K562 (cell line): ENCODE data around the gene SND1. TPM values are rescaled to one million over a fixed set of nuclear protein-coding genes. Genes with fewer than 3 reads are reported as not detected.

Source experiments
- ATAC-seq: fragments of 200-7000 bp; cut with Tn5 transposase; 3 replicates; pipeline ENCODE4 v1.9.1; 2020; ENCODE audit warnings: moderate library complexity
- BruUV-seq: library from RNA; stranded (reverse); fragments of 400-500 nt; replicated peaks from 2 replicates; lab custom pipeline; 2021; lab: Mats Ljungman, UMichigan
- CTCF ChIA-PET: fragments of 300-600 bp; formaldehyde crosslinking; extraction: SDS; loops from one replicate; lab custom pipeline; 2021; ENCODE audit warnings: low intra/inter-chr PET ratio; lab: Yijun Ruan, JAX
- POLR2A ChIA-PET: fragments of 300-600, 350-650 bp; sonication (Branson Sonifier 250); formaldehyde crosslinking; extraction: SDS; loops from one replicate; lab custom pipeline; 2021; ENCODE audit warnings: antibody characterized with exemption, inconsistent platforms; lab: Yijun Ruan, JAX
- DNase-seq, 4 experiments: peaks; one replicate each; pipeline versions ENCODE4 v3.0.0 to v3.0.0-alpha.2; 2011 to 2018; ENCODE audit warnings: low spot score in 3 of 4, mixed read lengths in 3 of 4; ENCODE audit errors: extremely low read depth in 1 of 4
- FAIRE-seq: peaks from 2 replicates; lab custom pipeline; 2011; peaks lifted over from hg19 to GRCh38; lab: Jason Lieb, UNC
- H2AFZ ChIP-seq: 2 replicates; pipeline ENCODE4 v1.6.0; 2011; ENCODE audit warnings: low read depth, low read length, control low read depth, inconsistent platforms
- H3K27ac ChIP-seq: fragments of 200-600 bp; 3 replicates; pipeline ENCODE4 v1.8.0; 2011; ENCODE audit warnings: low read depth, mild to moderate bottlenecking, control low read depth, inconsistent platforms, low read length, moderate library complexity, mixed read lengths; ENCODE audit errors: extremely low read depth
- H3K27me3 ChIP-seq, 2 experiments: fragments of 300-600 bp in 1 of 2; 2 replicates in 1 of 2; 3 replicates in 1 of 2; pipeline versions ENCODE4 v1.6.0 to v1.8.0; 2011; ENCODE audit warnings: inconsistent platforms in 2 of 2, low read length in 2 of 2, mild to moderate bottlenecking in 1 of 2, mixed read lengths in 1 of 2, moderate library complexity in 1 of 2; ENCODE audit not compliant: control insufficient read depth in 2 of 2, insufficient read depth in 2 of 2
- H3K36me3 ChIP-seq: fragments of 300-600 bp; 3 replicates; pipeline ENCODE4 v1.8.0; 2011; ENCODE audit warnings: mild to moderate bottlenecking, low read length, inconsistent platforms; ENCODE audit not compliant: control insufficient read depth, insufficient read depth
- H3K4me1 ChIP-seq, 2 experiments: fragments of 200-600 bp in 1 of 2; replicated peaks in 1 of 2; 2 replicates in 1 of 2; 3 replicates in 1 of 2; pipeline versions ENCODE4 v1.5.1 to v1.8.0; 2011; ENCODE audit warnings: inconsistent platforms in 2 of 2, low read length in 2 of 2, mild to moderate bottlenecking in 1 of 2, mixed read lengths in 1 of 2, moderate library complexity in 1 of 2; ENCODE audit not compliant: control insufficient read depth in 2 of 2, insufficient read depth in 2 of 2
- H3K4me2 ChIP-seq: 2 replicates; pipeline ENCODE4 v1.6.1; 2011; ENCODE audit warnings: low read length, control low read depth, inconsistent platforms, mixed read lengths; ENCODE audit not compliant: insufficient read depth
- H3K4me3 ChIP-seq: fragments of 200-600 bp; sonication (generic), shearing (Covaris generic); 2 replicates; pipeline ENCODE4 v1.5.1; 2016; ENCODE audit warnings: control low read depth, inconsistent platforms
- H3K79me2 ChIP-seq: fragments of 200-600 bp; 3 replicates; pipeline ENCODE4 v1.8.0; 2011; ENCODE audit warnings: low read length, inconsistent platforms; ENCODE audit not compliant: control insufficient read depth, insufficient read depth
- H3K9ac ChIP-seq, 2 experiments: 2 replicates each; pipeline versions ENCODE4 v1.6.0 to v1.6.1; 2011; ENCODE audit warnings: low read depth in 2 of 2, low read length in 2 of 2, control low read depth in 1 of 2, inconsistent platforms in 1 of 2, mild to moderate bottlenecking in 1 of 2, mixed read lengths in 1 of 2; ENCODE audit not compliant: insufficient read depth in 1 of 2
- H3K9me1 ChIP-seq: one replicate; pipeline ENCODE4 v1.6.0; 2011; ENCODE audit warnings: inconsistent platforms, mild to moderate bottlenecking, low read length, moderate library complexity; ENCODE audit not compliant: control insufficient read depth, insufficient read depth
- H3K9me3 ChIP-seq: replicated peaks from 2 replicates; pipeline ENCODE4 v1.5.1; 2011; ENCODE audit warnings: low read depth, low read length, inconsistent platforms; ENCODE audit not compliant: control insufficient read depth, insufficient read depth
- H4K20me1 ChIP-seq: replicated peaks from 2 replicates; pipeline ENCODE4 v1.6.1; 2011; ENCODE audit warnings: low read length, inconsistent platforms, mixed read lengths; ENCODE audit not compliant: control insufficient read depth, insufficient read depth
- COPS2 ChIP-seq: fragments of 450-650 bp; conservative IDR thresholded peaks from 2 replicates; pipeline ENCODE4 v1.6.1; 2016; ENCODE audit warnings: mild to moderate bottlenecking, moderate library complexity
- CREM ChIP-seq: IDR thresholded peaks from 2 replicates; pipeline ENCODE4 v1.6.1; 2014; ENCODE audit warnings: antibody characterized with exemption, low read depth
- FOXJ3 ChIP-seq: sonication (generic); formaldehyde crosslinking; IDR thresholded peaks from 2 replicates; pipeline ENCODE4 v1.4.0; 2020; ENCODE audit warnings: mild to moderate bottlenecking, missing genetic modification reagents
- MED1 ChIP-seq: sonication (generic); formaldehyde crosslinking; IDR thresholded peaks from 2 replicates; pipeline ENCODE4 v1.8.1; 2023; ENCODE audit warnings: missing genetic modification reagents, borderline replicate concordance
- RBM17 ChIP-seq: fragments of 200-400 bp; formaldehyde crosslinking; IDR thresholded peaks from 2 replicates; pipeline ENCODE4 v1.6.1; 2017; ENCODE audit warnings: low read depth, mild to moderate bottlenecking, low read length, borderline replicate concordance
- SMAD2 ChIP-seq: fragments of 150-350 bp; IDR thresholded peaks from 2 replicates; pipeline ENCODE4 v1.6.1; 2014; ENCODE audit warnings: low read depth, mild to moderate bottlenecking, low read length
- ZNF324 ChIP-seq: fragments of 250-450 bp; sonication (Bioruptor Pico); IDR thresholded peaks from 2 replicates; pipeline ENCODE4 v1.4.0; 2020; ENCODE audit warnings: mild to moderate bottlenecking
- WGBS: fragments of 100-300 bp; shearing (Covaris generic); methylation state at CpG from one replicate; pipeline ENCODE4 v1.1.6; 2016; ENCODE audit warnings: low coverage, mixed read lengths; ENCODE audit not compliant: insufficient coverage; ENCODE audit errors: missing lambda C conversion rate; 5-methylcytosine and 5-hydroxymethylcytosine counted together
- in situ Hi-C: fragments of 300-500 bp; cut with MboI; formaldehyde crosslinking; loops from 4 replicates; pipeline ENCODE4 v1.15.0; 2018; ENCODE audit warnings: inconsistent platforms, mixed read lengths
- intact Hi-C: fragments of 100-400 bp; cut with micrococcal nuclease; formaldehyde crosslinking; loops from 2 replicates; pipeline ENCODE4 v1.14.2; 2022
- polyA plus RNA-seq, 8 experiments: library from polyadenylated mRNA; depleted of rRNA in 4 of 8; stranded (reverse) in 5 of 8; unstranded in 3 of 8; fragments of >200 nt; fragmentation: Nextera tagmentation in 2 of 8; fragmentation: Illumina TruSeq in 1 of 8; extraction: Ambion mirVana in 2 of 8; extraction: Trizol in 1 of 8; gene quantifications; 2 replicates each; pipeline versions ENCODE4 v1.2.1 to v1.2.3, GENCODE V29; 2011 to 2014; ENCODE audit warnings: inconsistent platforms in 1 of 8, missing spikeins in 1 of 8
- total RNA-seq, 7 experiments: library from RNA; depleted of rRNA in 6 of 7; stranded (reverse); fragments of >200 nt in 6 of 7; fragmentation: Illumina TruSeq in 2 of 7; extraction: Trizol in 2 of 7; gene quantifications; 2 replicates each; pipeline versions ENCODE4 v1.2.1 to v1.2.3, GENCODE V29; 2011 to 2021; ENCODE audit warnings: low replicate concordance in 1 of 7
- TF ChIP-seq, protein P1 (sequence below), 2 experiments: fragments of 450-650 bp in 1 of 2; sonication (generic) in 1 of 2; formaldehyde crosslinking in 1 of 2; IDR thresholded peaks in 1 of 2; conservative IDR thresholded peaks in 1 of 2; 2 replicates each; pipeline versions ENCODE4 v1.6.1 to v1.8.1; 2016 to 2023; ENCODE audit warnings: mild to moderate bottlenecking in 2 of 2, moderate library complexity in 2 of 2, inconsistent platforms in 1 of 2, missing genetic modification reagents in 1 of 2
- TF ChIP-seq, protein P2 (sequence below): fragments of 450-650 bp; formaldehyde crosslinking; IDR thresholded peaks from 2 replicates; pipeline ENCODE4 v1.4.0; 2020; ENCODE audit warnings: mild to moderate bottlenecking
- TF ChIP-seq, protein P3 (sequence below): fragments of 250-450 bp; sonication (Bioruptor Pico); IDR thresholded peaks from 2 replicates; pipeline ENCODE4 v1.5.0; 2021; ENCODE audit warnings: mild to moderate bottlenecking, borderline replicate concordance

SND1 gene
- total and polyA plus RNA-seq, 9 of the 15 experiments (the other 6 are each of a cell fraction or from before 2014, with no cell fraction given), result 46.5 to 307 (median 191) TPM

GRCh38 chr7:127678947-127679346 is 27.0 kb downstream of the SND1 start:
- Histone ChIP-seq H2AFZ (no peak overlapping the region), H3K27ac (no peak overlapping the region), H3K4me1 (no peaks in the 10 kb centered on the region), H3K27me3 (no peaks in the 10 kb centered on the region), H3K9me1 (no peaks in the 10 kb centered on the region), H3K9me3 (no peaks in the 10 kb centered on the region), H3K36me3 (peaks cover 71% of the 10 kb centered on the region), H4K20me1 (peaks cover 39% of the 10 kb centered on the region), H3K9ac (no peak overlapping the region), H3K79me2 (peaks cover 97% of the 10 kb centered on the region), H3K4me2 (no peak overlapping the region), H3K4me3 (no peak overlapping the region)
- ATAC-seq (no peak), FAIRE-seq (no peak), DNase-seq (no peak)
- ChIA-PET POLR2A (interaction anchor here (0.7 to 2.6 kb wide), 6 partner anchors 9 to 58 kb away, joined by 3 to 11 read pairs (median 3); no protein-coding TSS in a partner anchor), CTCF (no interaction called here)
- BruUV-seq, result no TSS peak
- no peak for TF ChIP-seq SMAD2
- TF ChIP-seq, protein P1, sequence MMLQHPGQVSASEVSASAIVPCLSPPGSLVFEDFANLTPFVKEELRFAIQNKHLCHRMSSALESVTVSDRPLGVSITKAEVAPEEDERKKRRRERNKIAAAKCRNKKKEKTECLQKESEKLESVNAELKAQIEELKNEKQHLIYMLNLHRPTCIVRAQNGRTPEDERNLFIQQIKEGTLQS (IDR thresholded peaks at IDR 0.05), result peak; percentile 16; the same call in 1 of the 2 replicates
- TF ChIP-seq, protein P1 (CRISPR knock-in tag; conservative IDR thresholded peaks at IDR 0.05), result no peak
- intact Hi-C loops (no loop called here), in situ Hi-C loops (no loop called here)
- 93% methylated on average over 3 of the region's 3 CpGs for WGBS

DNA sequence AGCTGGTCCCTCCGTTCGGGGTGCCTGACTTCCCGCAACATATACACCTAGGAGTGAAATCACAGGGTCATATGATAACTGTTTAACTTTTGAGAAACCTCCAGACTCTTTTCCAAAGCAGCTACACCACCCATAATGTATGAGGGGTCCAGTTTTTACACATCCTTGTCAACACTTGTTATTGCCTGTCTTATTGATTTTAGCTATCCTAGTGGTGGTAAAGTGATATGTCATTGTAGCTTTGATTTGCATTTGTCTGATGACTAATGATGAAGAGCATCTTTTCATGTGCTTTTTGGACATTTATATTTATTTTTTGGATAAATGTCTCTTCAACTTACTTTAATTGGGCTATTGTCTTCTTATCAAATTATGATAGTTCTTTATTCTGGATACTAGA is 29.0 kb downstream of the SND1 start:
- Histone ChIP-seq H2AFZ (no peak overlapping the region), H4K20me1 (peaks cover 47% of the 10 kb centered on the region), H3K9me1 (no peaks in the 10 kb centered on the region), H3K36me3 (peaks cover 65% of the 10 kb centered on the region), H3K79me2 (peaks cover 96% of the 10 kb centered on the region), H3K4me2 (no peak overlapping the region), H3K4me1 (no peaks in the 10 kb centered on the region), H3K9ac (no peak overlapping the region), H3K4me3 (no peak overlapping the region), H3K27ac (no peak overlapping the region), H3K9me3 (no peaks in the 10 kb centered on the region), H3K27me3 (no peaks in the 10 kb centered on the region)
- DNase-seq (no peak), FAIRE-seq (no peak), ATAC-seq (no peak)
- WGBS, result 93% methylated on average over 3 of the region's 3 CpGs
- ChIA-PET POLR2A (interaction anchor here (0.6 to 1.2 kb wide), 4 partner anchors 14 to 33 kb away, joined by 3 read pairs; no protein-coding TSS in a partner anchor), CTCF (no interaction called here)
- TF ChIP-seq COPS2 (no peak), MED1 (CRISPR knock-in tag) (no peak), FOXJ3 (CRISPR knock-in tag) (no peak), CREM (no peak), RBM17 (no peak), ZNF324 (CRISPR knock-in tag) (no peak)
- TF ChIP-seq, protein P2, sequence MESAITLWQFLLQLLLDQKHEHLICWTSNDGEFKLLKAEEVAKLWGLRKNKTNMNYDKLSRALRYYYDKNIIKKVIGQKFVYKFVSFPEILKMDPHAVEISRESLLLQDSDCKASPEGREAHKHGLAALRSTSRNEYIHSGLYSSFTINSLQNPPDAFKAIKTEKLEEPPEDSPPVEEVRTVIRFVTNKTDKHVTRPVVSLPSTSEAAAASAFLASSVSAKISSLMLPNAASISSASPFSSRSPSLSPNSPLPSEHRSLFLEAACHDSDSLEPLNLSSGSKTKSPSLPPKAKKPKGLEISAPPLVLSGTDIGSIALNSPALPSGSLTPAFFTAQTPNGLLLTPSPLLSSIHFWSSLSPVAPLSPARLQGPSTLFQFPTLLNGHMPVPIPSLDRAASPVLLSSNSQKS (CRISPR knock-in tag), result no peak
- TF ChIP-seq, protein P3, sequence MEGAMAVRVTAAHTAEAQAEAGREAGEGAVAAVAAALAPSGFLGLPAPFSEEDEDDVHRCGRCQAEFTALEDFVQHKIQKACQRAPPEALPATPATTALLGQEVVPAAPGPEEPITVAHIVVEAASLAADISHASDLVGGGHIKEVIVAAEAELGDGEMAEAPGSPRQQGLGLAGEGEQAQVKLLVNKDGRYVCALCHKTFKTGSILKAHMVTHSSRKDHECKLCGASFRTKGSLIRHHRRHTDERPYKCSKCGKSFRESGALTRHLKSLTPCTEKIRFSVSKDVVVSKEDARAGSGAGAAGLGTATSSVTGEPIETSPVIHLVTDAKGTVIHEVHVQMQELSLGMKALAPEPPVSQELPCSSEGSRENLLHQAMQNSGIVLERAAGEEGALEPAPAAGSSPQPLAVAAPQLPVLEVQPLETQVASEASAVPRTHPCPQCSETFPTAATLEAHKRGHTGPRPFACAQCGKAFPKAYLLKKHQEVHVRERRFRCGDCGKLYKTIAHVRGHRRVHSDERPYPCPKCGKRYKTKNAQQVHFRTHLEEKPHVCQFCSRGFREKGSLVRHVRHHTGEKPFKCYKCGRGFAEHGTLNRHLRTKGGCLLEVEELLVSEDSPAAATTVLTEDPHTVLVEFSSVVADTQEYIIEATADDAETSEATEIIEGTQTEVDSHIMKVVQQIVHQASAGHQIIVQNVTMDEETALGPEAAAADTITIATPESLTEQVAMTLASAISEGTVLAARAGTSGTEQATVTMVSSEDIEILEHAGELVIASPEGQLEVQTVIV (CRISPR knock-in tag), result no peak
- no TSS peak for BruUV-seq
- in situ Hi-C loops (no loop called here), intact Hi-C loops (no loop called here)
